Eye (tissue), 1 donor: ENCODE results near the gene PNPLA8.
"Not testable (repeated sequence)": the region's sequence is repeated elsewhere in the genome, so short reads cannot be mapped to it uniquely, and the experiment has no call there.

Experiments
- DNase-seq: peaks from one replicate; pipeline ENCODE4 v3.0.0-alpha.2; 2015

The PNPLA8 gene, protein sequence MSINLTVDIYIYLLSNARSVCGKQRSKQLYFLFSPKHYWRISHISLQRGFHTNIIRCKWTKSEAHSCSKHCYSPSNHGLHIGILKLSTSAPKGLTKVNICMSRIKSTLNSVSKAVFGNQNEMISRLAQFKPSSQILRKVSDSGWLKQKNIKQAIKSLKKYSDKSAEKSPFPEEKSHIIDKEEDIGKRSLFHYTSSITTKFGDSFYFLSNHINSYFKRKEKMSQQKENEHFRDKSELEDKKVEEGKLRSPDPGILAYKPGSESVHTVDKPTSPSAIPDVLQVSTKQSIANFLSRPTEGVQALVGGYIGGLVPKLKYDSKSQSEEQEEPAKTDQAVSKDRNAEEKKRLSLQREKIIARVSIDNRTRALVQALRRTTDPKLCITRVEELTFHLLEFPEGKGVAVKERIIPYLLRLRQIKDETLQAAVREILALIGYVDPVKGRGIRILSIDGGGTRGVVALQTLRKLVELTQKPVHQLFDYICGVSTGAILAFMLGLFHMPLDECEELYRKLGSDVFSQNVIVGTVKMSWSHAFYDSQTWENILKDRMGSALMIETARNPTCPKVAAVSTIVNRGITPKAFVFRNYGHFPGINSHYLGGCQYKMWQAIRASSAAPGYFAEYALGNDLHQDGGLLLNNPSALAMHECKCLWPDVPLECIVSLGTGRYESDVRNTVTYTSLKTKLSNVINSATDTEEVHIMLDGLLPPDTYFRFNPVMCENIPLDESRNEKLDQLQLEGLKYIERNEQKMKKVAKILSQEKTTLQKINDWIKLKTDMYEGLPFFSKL

GRCh38 chr7:108525985-108526767, at the start of gene PNPLA8:
Gene PNPLA8 (minus strand): TSS chr7:108526135. CDS start chr7:108515491, 10,644 bp downstream.
- DNase-seq: peak; percentile 100

- no peak for DNase-seq
Measured at GRCh38 chr7:108575156-108575555, 49.2 kb upstream of the PNPLA8 start.

- DNase-seq: no peak
Measured at GRCh38 chr7:108572480-108572879, 46.5 kb upstream of the PNPLA8 start.

- DNase-seq: peak; percentile 74
Measured at GRCh38 chr7:108570146-108570755, 44.3 kb upstream of the PNPLA8 start.

DNA sequence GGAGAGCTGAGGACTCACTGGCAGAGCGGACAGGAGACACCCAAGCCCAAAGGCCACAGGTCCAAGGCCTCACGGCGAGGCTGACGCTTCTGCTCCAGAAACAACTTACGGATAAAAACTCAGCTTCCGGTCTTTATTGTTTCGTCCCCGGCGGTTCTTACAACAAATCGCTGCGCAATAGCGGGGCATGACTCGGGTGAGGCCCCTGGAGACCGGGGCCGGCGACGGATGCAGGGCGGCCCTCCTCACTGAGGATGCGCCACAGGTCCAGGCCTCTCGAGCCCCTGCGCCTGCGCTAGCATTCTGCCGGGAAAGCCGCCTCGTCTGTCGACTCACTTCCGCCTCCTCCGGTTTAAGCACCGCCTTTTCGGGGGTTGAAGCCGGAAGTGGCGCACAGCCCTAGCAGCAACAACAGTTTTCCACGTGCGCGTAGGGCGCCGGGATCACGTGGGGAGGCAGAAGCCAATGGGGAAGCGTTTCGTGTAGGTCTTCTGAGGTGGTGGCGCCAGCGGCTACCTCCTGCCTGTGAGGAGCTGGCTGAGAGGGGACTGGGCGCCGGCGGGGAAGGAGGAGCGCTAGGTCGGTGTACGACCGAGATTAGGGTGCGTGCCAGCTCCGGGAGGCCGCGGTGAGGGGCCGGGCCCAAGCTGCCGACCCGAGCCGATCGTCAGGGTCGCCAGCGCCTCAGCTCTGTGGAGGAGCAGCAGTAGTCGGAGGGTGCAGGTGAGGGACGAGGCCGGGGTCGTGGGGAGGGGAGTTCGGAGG, 43.6 kb upstream of the PNPLA8 start, which contains the start of the genes DNAJB9 and THAP5:
DNAJB9 (plus strand) TSS at position 494 of the 765 bp plus-strand sequence. CDS start 1,853 bp downstream, outside the sequence.
THAP5 (minus strand) TSS at position 326 of the 765 bp plus-strand sequence; CDS start at position 189, 137 bp downstream.
- DNase-seq: peak; percentile 99

- DNase-seq: no peak
Measured at GRCh38 chr7:108568801-108569380, 43.0 kb upstream of the PNPLA8 start.

DNA sequence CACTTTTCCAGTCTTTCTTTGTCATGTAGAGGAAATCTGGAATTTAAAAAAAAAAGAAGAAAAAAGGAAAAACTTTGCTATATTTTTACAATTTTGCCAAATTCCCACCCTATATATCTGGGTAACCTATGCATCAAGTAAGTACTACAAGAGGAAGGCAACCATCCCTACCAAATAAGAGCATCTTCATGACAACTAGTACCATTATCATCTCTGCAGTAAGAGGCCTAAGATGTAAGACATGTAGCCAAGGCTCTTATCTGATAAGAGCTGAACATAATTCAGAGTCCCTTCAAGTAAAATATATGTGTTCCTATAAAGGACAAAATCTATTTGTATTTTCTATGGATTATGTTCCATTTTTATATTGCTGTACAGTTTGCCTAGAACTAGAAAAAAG, 40.1 kb upstream of the PNPLA8 start:
- DNase-seq: no peak

- no peak for DNase-seq
Measured at GRCh38 chr7:108561047-108561619, 35.2 kb upstream of the PNPLA8 start.

GRCh38 chr7:108559253-108559652, 33.3 kb upstream of the PNPLA8 start:
- DNase-seq: no peak

DNA sequence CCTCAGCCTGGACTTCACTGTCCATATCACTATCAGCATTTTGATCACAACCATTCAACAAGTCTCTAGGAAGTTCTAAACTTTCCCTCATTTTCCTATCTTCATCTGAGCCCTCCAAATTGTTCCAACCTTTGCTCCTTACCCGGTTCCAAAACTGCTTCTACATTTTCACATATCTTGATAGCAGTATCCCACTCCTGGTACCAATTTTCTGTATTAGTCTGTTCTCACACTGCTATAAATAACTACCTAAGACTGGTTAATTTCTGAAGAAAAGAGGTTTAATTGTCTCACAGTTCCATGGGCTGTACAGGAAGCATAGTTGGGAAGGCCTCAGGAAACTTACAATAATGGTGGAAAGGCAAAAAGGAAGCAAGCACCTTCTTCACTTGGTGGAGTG, 31.7 kb upstream of the PNPLA8 start:
- no peak for DNase-seq

DNA sequence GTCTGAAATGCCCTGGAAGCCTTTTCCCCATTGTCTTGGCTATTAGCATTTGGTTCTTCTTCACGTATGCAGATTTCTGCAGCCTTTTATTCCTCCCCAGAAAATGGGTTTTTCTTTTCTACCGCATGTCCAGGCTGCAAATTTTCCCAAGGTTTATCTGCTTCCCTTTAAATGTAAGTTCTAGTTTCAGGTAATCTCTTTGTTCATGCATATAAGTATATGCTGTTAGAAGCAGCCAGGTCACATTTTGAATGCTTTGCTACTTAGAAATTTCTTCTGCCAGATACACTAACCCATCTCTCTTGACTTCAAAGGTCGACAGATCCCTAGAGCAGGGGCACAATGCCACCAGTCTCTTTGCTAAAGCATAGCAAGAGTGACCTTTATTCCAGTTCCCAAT, 31.3 kb upstream of the PNPLA8 start:
- no peak for DNase-seq

- DNase-seq: not testable (repeated sequence)
Measured at GRCh38 chr7:108556665-108557064, 30.7 kb upstream of the PNPLA8 start.

DNA sequence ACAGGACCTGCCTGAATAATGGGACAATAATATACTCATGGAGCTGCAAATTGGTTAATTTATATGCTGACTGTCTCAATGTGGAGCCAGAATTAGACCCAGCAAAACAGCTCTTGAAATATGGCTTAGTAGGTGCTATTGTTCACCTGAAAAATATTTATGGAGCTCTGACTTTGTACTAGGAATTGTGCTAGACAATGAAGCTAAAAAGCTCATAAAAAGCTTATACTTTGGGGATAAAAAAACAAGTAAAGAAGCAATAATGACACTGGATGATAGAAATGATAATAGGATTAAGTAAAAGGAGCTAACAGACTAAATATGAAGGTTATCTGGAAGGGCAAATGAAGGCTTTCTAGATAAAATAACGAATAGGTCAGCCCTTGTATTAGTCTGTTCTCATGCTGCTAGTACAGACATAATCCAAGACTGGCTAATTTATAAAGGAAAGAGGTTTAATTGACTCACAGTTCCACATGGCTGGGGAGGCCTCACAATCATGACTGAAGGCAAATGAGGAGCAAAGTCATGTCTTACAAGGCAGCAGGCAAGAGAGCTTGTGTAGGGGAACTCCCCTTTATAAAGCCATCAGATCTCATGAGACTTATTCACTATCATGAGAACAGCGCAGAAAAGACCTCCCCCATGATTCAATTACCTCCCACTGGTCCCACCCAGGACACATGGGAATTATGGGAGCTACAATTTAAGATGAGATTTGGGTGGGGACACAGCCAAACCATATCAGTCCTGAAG, 22.4 kb upstream of the PNPLA8 start:
- DNase-seq: not testable (repeated sequence)

- DNase-seq: no peak
Measured at GRCh38 chr7:108541478-108541877, 15.5 kb upstream of the PNPLA8 start.

GRCh38 chr7:108538685-108539084, 12.8 kb upstream of the PNPLA8 start:
- not testable (repeated sequence) for DNase-seq

GRCh38 chr7:108538236-108538635, 12.3 kb upstream of the PNPLA8 start:
- DNase-seq: not testable (repeated sequence)

- DNase-seq: no peak
Measured at GRCh38 chr7:108537229-108537628, 11.3 kb upstream of the PNPLA8 start.

GRCh38 chr7:108535744-108536143, 9.8 kb upstream of the PNPLA8 start:
- DNase-seq: no peak

DNA sequence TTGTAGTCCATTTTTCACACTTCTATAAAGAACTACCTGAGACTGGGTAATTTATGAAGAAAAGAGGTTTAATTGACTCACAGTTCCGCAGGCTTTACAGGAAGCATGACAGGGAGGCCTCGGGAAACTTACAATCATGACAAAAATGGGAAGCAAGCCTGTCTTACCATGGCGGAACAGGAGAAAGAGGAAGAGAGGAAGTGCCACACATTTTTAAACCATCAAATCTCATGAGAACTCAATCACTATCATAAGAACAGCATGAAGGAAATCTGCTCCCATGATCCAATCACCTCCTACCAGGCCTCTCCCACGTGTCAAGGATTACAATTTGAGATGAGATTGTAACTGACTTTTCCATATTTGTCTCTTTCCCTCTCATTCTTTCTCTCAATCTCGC, 9.3 kb upstream of the PNPLA8 start:
- DNase-seq: no peak

GRCh38 chr7:108533712-108534111, 7.8 kb upstream of the PNPLA8 start:
- no peak for DNase-seq
